Hematopoietic multipotent progenitor cell treated with erythropoietin and hydrocortisone succinate and interleukin-3 and kit ligand, for 4 days (in vitro differentiated cells): ENCODE measurements around the gene XIRP2.

Source experiments
- DNase-seq: peaks from one replicate; pipeline ENCODE4 v3.0.0-alpha.2; 2015

The XIRP2 gene

DNA sequence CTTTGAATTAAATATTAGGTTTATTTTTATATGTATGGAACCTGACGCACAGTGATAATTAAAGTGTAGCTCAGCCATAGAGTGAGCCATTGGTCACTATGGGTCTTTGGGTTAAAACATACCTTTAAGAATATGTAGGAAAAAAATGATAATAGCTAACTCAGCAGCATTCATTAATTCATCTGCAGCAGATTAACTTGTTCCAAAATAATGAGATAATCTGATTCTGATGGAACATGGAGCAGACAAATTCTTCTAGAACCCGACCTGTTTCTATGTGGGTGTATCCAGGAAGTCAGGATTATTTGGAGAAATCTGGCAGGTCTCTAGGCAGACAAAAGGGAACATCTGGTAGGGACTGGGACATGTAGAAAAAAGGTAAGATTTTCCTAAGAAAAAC is at the start of gene XIRP2:
TSS of gene XIRP2 (plus strand) at position 301 of the 400 bp plus-strand sequence. CDS start 15,003 bp downstream, outside the sequence.
- DNase-seq, result no peak

DNA sequence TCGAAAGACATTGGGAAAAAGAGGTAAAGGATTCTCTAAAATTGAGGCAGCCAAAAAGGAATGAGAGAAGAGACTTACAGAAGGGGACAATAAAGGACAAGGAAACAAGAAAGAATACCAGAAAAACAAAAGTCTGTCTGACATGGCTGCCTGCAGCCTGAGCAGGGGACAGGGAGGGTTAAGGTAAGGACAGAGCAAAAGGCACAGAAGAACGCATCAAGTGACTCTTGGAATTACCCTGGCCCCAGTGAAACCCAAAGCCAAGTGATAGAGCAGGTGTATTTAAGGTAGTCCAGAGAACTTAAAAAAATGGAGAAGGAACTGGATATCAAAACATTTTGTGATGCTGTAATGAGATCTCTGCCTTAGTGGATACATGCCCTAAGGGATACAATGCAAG is 47.1 kb upstream of the XIRP2 start:
- DNase-seq, result no peak

- DNase-seq, result no peak
Measured at GRCh38 chr2:166841679-166842078, 46.6 kb upstream of the XIRP2 start.

- DNase-seq, result no peak
Measured at GRCh38 chr2:166844111-166844510, 44.2 kb upstream of the XIRP2 start.

DNA sequence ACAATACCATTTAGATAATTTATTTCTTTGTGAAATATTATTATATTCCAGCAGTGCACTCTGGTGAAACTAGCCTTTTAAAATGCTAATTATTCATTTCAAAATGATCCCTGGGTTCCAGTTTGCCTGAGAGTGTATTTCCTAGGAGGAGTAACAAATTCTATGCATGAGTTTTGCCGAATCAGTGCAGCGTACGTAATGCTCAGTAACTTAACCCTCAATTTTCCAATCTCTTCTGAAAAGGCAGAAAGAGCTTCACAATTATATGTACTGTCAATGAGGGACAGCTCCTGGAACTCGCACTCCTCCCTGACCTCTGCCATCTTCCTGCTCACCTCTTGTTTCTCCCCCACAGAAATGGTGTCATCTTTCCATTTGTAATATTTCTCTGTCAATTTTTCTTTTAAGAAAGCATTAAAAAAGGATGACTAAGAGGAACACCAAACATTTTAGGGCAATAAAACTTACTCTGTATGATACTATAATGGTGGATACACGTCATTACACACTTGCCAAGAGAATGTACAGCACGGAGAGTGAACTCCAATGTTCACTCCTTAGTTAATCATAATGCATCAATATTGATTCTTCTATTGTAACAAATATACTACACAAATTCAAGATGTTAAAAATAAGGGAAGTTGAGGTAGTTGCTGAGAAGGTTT is 25.7 kb upstream of the XIRP2 start:
- no peak for DNase-seq

- DNase-seq, result no peak
Measured at GRCh38 chr2:166867874-166868514, 20.3 kb upstream of the XIRP2 start.

- DNase-seq, result no peak
Measured at GRCh38 chr2:166870346-166870745, 17.9 kb upstream of the XIRP2 start.

- DNase-seq, result no peak
Measured at GRCh38 chr2:166881177-166881576, 7.1 kb upstream of the XIRP2 start.

DNA sequence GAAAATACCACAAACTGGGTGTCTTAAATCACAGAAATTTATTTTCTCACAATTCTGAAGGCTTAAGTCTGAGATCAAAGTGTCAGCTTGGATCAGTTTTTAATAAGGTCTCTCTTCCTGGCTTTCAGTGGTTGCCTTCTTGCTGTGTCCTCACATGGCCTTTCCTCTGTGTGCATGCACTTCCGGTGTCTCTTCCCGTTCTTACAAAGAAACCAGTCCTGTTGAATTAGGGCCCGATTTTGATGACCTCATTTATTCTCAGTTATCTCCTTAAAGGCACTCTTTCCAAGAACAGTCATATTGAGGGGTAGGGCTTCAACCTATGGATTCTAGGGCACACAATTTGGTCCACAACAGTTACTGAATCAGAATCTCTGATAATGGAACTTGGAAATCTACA is 5.4 kb upstream of the XIRP2 start:
- DNase-seq, result no peak

DNA sequence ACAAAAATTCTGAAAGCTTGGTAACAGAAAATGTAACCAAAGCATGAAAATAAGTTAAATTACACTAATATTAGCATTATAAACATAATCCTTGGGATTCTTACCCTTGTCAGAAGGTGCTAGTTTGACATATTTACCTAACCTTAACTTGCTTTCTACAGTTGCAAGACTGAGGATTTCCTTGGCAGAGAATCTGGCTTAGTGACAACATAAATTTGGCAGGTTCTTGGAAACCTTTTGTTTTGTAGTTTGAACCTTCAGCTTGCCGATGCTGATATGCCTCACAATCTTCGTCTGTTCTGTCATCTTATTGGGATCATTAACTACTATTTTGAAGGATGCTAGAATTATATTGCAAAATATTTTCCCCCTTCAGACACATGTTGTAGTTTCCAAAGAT is 3.4 kb downstream of the XIRP2 start:
- DNase-seq, result no peak

DNA sequence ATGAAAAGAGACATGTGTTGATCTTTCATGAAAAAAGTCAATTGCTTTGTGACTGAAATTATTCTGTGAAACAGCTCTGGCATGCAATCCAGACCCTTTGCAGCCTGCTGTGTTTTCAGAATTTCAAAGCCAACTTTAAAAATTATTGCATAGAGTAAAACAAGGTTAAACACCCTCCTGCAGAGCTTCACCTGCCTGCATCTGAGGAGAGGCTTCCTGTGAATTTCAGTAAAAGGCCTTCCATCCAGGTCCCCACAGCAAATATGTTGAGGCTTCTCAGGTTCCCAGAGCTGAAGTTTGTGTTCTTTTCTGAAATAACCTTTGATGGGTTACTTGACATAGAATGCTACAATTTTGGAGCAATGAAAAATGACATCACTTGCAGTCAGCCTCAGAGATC is 4.1 kb downstream of the XIRP2 start:
- no peak for DNase-seq

DNA sequence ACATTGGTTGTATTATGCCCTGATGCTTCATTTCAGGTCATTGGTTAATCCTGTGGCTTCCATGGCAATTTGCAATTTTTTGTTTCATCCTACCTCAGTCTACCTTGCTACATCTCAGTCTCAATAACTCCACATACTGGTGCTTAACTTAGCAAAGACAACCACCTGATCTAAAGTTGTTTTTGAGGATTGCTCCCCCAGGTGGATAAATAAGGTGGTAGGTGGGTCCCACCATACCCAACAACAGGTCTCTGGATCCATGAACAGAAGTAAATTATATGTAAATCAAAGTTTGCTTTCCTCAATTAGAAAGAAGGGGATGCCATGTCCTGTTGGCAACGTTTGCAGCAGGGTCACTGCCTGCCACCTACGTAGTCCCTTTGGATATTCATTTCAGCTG is 7.0 kb downstream of the XIRP2 start:
- DNase-seq, result no peak

DNA sequence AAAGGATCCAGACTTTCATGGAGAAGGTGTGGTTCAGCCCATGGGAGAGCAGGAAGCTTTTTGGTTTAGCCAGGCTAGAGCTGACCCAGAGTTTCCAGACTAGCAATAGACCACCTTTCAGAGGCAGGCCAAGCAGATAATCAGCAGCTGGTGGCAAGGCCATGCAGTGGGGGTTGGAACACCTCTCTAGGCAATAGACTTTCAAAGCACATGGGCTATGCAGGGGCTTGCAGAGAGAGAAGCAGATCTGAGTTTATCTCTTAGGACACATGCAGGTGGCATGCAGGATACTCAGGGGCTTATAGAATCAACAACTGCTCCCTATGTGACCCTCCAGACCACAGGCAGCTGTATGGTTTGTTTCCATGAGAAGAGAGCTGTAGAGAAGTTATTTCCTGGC is 9.4 kb downstream of the XIRP2 start:
- no peak for DNase-seq

DNA sequence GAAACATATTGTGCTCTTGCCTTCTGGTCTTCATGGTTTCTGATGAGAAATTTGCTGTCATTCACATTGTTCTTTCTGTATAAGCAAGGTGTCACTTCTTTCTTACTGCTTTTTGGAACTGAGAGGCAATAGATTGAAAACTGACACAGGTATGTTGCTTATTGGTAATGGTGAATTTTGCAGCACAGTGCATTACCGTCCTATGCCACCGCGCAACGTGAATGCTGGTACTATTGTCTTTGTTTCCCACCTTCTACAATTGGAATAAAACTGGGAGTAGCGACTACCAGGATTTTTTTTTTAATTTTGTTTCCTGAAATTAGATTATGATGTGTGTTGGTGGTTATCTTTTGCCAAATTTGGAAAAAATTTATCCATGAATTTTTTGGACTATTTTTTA is 11.4 kb downstream of the XIRP2 start:
- DNase-seq, result no peak

GRCh38 chr2:166900700-166901099 is 12.4 kb downstream of the XIRP2 start:
- no peak for DNase-seq

- no peak for DNase-seq
Measured at GRCh38 chr2:166901336-166901735, 13.1 kb downstream of the XIRP2 start.

DNA sequence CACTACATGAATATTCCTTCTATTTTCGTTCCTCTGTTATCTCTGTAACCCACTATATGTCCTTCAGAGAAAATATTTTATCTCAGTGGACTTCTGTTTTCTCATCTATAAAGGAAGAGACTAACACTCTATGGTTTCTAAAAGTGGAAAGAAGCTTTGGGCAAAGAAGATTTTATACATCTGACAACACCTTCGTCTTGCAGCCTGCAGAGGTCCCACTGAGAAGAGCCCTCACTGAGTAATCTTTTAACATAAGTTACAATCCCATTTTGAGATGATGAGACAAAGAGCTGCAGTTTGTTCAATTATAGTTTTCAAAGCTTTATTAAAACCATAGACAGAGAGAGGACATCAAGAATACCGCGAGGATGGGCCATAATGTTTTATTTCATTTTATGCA is 28.7 kb downstream of the XIRP2 start:
- DNase-seq, result no peak

DNA sequence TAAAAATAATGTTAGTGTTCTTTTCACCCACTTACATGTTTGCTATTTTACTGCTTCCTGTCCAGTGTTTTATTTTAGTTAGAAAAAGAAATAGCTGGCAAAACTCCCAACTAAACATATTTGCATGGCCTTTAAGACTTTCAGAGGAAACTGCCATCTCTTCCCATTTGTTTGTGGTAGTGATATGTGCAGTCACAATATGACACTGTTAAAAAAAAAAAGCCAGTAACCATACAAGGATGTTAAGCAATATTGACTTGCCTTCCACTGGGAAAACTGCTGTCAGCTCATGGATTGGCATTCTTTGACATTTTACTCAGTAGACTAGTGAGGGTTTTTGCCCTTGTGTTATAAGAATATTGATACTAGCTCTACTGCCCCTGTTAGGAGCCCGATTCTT is 29.1 kb downstream of the XIRP2 start:
- no peak for DNase-seq

DNA sequence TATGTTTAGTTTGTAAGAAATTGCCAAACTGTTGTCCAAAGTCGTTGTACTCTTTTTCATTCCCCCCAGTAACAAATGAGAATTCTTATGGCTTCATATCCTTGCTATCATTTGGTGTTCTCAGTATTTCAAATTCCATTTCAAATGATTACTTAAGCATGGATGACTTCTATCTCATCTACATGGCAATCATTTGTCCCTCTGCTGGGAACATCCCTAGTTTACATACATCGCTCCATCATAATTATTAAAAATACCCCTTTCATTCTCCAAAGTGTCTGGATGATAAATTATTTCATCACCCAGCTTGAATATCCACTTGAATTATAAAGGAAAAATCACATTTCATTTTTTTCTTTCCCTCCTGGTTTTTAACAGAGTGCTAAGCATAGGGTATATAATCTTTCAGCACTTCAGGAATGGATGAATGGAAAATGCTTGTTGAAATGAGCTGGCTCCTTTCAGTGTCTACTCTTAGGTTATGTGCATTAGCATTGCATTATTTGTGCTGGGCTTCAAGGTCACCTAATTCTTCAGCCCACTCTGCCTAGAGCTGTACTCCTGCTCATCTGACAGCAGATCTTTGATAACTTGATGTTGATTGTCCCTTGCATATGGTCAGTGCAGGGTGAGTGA is 33.1 kb downstream of the XIRP2 start:
- DNase-seq, result no peak

DNA sequence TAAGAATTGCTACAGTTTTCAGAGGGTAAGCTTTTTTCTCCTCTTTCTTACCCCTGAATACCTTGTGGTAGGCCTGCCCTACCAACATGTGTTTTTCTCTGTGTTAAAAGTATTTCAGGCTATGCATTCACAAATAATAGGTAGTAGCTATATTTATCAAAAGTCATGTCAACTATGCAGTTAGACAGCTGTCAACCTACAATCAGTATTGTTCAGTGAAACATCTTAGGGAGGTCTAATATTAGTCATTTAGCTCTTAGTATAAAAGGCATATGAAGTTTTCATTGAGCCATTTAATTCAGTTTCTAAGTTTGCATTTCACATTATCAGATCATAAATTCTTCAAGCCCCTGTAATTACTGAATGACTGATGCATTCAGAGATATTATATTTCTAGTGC is 36.7 kb downstream of the XIRP2 start:
- DNase-seq, result no peak

- no peak for DNase-seq
Measured at GRCh38 chr2:166926657-166927056, 38.4 kb downstream of the XIRP2 start.

DNA sequence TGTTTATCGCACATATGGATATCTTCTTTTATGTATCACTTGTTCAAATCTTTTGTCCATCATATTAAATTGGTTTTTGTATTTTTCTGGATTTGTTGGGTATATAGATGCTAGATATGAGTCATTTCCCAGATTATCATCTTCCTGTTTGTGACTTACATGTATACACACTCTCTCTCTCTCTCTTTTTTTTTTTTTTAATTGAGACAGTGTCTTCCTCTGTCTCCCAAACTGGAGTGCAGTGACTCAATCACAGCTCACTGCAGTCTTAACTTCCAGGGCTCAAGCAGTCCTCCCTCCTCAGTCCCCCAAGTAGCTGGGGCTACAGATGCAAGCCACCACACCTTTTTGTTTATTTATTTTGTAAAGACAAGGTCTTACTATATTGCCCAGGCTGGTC is 43.8 kb downstream of the XIRP2 start:
- DNase-seq, result no peak

DNA sequence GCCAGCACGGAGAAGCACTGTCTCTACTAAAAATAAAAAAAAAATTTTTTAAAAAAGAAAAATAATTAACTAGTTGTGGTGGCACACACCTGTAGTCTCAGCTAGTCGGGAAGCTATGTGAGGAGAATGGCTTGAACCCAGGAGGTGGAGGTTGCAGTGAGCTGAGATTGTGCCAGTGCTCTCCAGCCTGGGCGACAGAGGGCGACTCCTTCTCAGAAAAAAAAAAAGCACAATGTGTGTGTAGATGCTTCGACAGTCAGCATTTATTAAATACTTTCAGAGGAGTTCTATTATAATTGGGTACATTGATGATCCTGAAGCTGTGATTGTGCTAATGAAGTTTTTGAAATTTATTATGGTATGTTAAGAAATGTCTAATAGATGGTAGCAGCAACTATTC is 46.5 kb downstream of the XIRP2 start:
- DNase-seq, result no peak

DNA sequence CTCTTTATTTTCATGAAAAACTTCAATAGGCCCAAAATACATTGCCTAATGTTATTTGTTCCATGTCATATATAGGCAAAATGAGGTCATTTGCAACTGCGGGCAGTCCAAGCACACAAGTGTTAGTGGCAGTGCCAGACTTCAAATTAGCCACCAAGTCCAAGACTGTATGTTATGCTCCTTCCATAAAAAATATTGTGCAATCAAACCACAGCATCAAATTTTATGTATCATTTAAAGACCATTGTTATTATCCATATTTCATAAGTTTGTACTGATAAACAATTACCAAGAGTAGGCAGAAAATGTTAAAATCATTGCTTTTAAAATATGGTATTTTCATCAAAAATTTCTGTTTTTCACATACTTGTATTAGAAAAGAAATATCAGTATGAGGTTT is 54.1 kb downstream of the XIRP2 start:
- no peak for DNase-seq

DNA sequence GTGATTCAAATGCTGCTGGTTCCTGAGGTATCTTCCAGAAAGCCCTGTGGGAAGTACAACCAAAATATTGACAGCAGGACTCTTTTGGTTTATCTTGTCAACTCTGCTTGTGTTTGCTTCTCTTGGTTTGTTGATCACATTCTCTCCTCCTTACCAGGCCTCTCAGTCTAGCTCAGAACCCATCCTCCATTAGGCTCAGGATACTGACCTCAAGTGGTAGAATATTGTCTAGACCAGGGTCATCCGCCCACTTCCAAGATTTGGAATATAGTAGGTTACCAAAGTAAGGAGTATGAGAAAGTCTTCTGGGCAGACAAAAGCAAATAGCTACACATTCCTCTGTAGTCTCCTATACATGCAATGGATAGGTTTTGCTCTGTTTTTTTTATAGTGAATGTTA is 56.6 kb downstream of the XIRP2 start:
- no peak for DNase-seq
